ENCODE measurements around the gene FAM227B.

DNA sequence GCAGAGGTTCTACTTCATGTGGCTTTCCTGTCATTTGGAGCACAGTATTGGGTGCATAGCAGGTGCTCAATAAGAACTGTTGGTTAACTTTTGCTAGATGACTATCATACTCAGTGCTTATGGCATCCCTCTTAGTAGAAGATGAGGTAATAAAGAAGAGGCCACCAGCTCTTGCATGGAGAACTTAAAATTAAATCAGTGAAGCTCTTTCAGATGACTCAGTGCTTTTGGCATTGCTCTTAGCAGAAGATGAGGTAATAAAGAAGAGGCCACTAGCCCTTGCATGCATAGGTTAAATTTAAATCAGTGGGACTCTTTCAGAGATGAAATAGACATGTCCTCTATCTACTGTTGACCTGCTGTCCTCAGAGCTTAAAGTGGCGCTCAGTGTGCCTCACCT, 307.0 kb downstream of the FAM227B start:
- TF ChIP-seq GATA2 (IDR thresholded peaks at IDR 0.05; ENCODE audit: low read depth, low read length), result no peak
- TF ChIP-seq GATA3 (IDR thresholded peaks at IDR 0.05; ENCODE audit: low read depth, low read length), result no peak

Measured in SH-SY5Y (cell line).